Activated B cell treated with CpG ODN at 0.5 μM for 24 hours (primary cell): ENCODE measurements around the gene NDUFS2. TPM values are rescaled to one million over a fixed set of nuclear protein-coding genes. Genes with fewer than 3 reads are reported as not detected.

Source experiments
- ATAC-seq: fragments of 200-7000 bp; cut with Tn5 transposase; one replicate; pipeline ENCODE4 v1.10.0; 2021; ENCODE audit warnings: low read depth, mild to moderate bottlenecking, moderate library complexity
- CTCF ChIA-PET: fragments of 350-600 bp; sonication (Branson Sonifier 250); formaldehyde crosslinking; loops from one replicate; lab custom pipeline; 2021; ENCODE audit warnings: antibody characterized with exemption; lab: Charles Lee
- POLR2A ChIA-PET: fragments of 350-600 bp; sonication (Branson Sonifier 250); formaldehyde crosslinking; loops from one replicate; lab custom pipeline; 2021; ENCODE audit warnings: antibody characterized with exemption; lab: Charles Lee
- DNase-seq: peaks from one replicate; pipeline ENCODE4 v3.0.0; 2022
- H3K27ac Mint-ChIP-seq: one replicate; pipeline ENCODE4 v1.8.0; 2020; ENCODE audit warnings: mixed read lengths
- H3K27me3 Mint-ChIP-seq: one replicate; pipeline ENCODE4 v1.8.0; 2021; ENCODE audit warnings: mixed read lengths
- H3K36me3 Mint-ChIP-seq: one replicate; pipeline ENCODE4 v1.8.0; 2021; ENCODE audit warnings: low read depth, mixed read lengths
- H3K4me1 Mint-ChIP-seq: one replicate; pipeline ENCODE4 v1.8.0; 2021; ENCODE audit warnings: mixed read lengths
- H3K4me3 Mint-ChIP-seq: one replicate; pipeline ENCODE4 v1.8.0; 2020; ENCODE audit warnings: mild to moderate bottlenecking, mixed read lengths
- H3K9me3 Mint-ChIP-seq: one replicate; pipeline ENCODE4 v1.8.0; 2020; ENCODE audit warnings: mixed read lengths
- CTCF ChIP-seq: fragments of 200-600 bp; IDR thresholded peaks from one replicate; pipeline ENCODE4 v1.8.0; 2022; ENCODE audit warnings: antibody characterized with exemption, mild to moderate bottlenecking
- intact Hi-C: fragments of 100-400 bp; cut with micrococcal nuclease; formaldehyde crosslinking; loops from one replicate; pipeline ENCODE4 v1.15.1; 2024
- total RNA-seq: library from RNA; stranded (reverse); gene quantifications from 2 replicates; pipeline ENCODE4 v1.2.3, GENCODE V29; 2022

NDUFS2 gene
- total RNA-seq, 1 donor from 2014 or later: 73.9 TPM

GRCh38 chr1:161198897-161199431 lies 3.2 kb upstream of the NDUFS2 start, which contains the start of gene ADAMTS4:
Gene ADAMTS4, minus strand, starts transcription at chr1:161199054. Its CDS starts 427 bp downstream, at chr1:161198627.
- no peak for DNase-seq
- Mint-ChIP-seq H3K36me3 (peaks cover 11% of the 10 kb centered on the region), H3K27me3 (no peaks in the 10 kb centered on the region), H3K4me3 (no peak within 1 kb of the TSS), H3K27ac (no peak within 1 kb of the TSS), H3K9me3 (no peaks in the 10 kb centered on the region), H3K4me1 (peaks cover 45% of the 10 kb centered on the region)
- no peak for TF ChIP-seq CTCF
- no peak for ATAC-seq
- ChIA-PET CTCF (interaction anchor here (1.9 kb wide), 1 partner anchor 27 kb away, joined by 8 read pairs; the partner anchor contains the start of gene TOMM40L), POLR2A (no interaction called here)
- intact Hi-C loops: no loop called here

- Mint-ChIP-seq H3K9me3 (no peaks in the 10 kb centered on the region), H3K27me3 (no peaks in the 10 kb centered on the region), H3K4me1 (peaks cover 46% of the 10 kb centered on the region), H3K27ac (no peak overlapping the region), H3K4me3 (no peak overlapping the region), H3K36me3 (peaks cover 17% of the 10 kb centered on the region)
- ChIA-PET CTCF (interaction anchor here (1.9 kb wide), 1 partner anchor 26 kb away, joined by 8 read pairs; the partner anchor contains the start of gene TOMM40L), POLR2A (no interaction called here)
- intact Hi-C loops: no loop called here
- TF ChIP-seq CTCF: no peak
- no peak for ATAC-seq
- no peak for DNase-seq
These were observed 2.5 kb upstream of the NDUFS2 start for GRCh38 chr1:161199506-161200139.

GRCh38 chr1:161200421-161200991 lies 1.7 kb upstream of the NDUFS2 start:
- intact Hi-C loops: no loop called here
- ChIA-PET CTCF (interaction anchor here (2.5 to 3.0 kb wide), 2 partner anchors 35 to 182 kb away, joined by 9 to 21 read pairs; partner anchors contain the start of gene PPOX), POLR2A (interaction anchor here (0.5 to 3.4 kb wide), 4 partner anchors 8 to 34 kb away, joined by 4 to 30 read pairs (median 14); partner anchors contain the start of gene PPOX)
- no peak for TF ChIP-seq CTCF
- Mint-ChIP-seq H3K4me1 (peaks cover 43% of the 10 kb centered on the region), H3K27me3 (no peaks in the 10 kb centered on the region), H3K9me3 (no peaks in the 10 kb centered on the region), H3K36me3 (peaks cover 21% of the 10 kb centered on the region), H3K27ac (no peak overlapping the region), H3K4me3 (no peak overlapping the region)
- DNase-seq (no peak), ATAC-seq (no peak)

- POLR2A ChIA-PET: interaction anchor here (0.5 to 3.4 kb wide), 27 partner anchors 9 to 199 kb away, joined by 3 to 43 read pairs (median 9); partner anchors contain the start of genes ARHGAP30, B4GALT3, DEDD and PPOX
These were observed 953 bp upstream of the NDUFS2 start for GRCh38 chr1:161200992-161201835.

More at GRCh38 chr1:161200992-161201835, 953 bp upstream of the NDUFS2 start:
- CTCF ChIA-PET: interaction anchor here (0.9 to 3.0 kb wide), 7 partner anchors 9 to 181 kb away, joined by 3 to 21 read pairs (median 9); partner anchors contain the start of genes APOA2, PPOX and TOMM40L
- H3K36me3 Mint-ChIP-seq: peaks cover 29% of the 10 kb centered on the region
- peak overlapping the region; percentile 94 for H3K4me3 Mint-ChIP-seq
- no peak for ATAC-seq
- no peak for TF ChIP-seq CTCF
- no peaks in the 10 kb centered on the region for H3K27me3 Mint-ChIP-seq
- H3K4me1 Mint-ChIP-seq: peaks cover 38% of the 10 kb centered on the region
- H3K27ac Mint-ChIP-seq: peak overlapping the region; percentile 94
- no peak for DNase-seq
- intact Hi-C loops: loop anchor here (1.0 kb wide), 1 partner anchor 48 kb away; the partner anchor contains the start of gene UFC1
- no peaks in the 10 kb centered on the region for H3K9me3 Mint-ChIP-seq
